ENCODE results near the gene IL1B.

IL1B gene

GRCh38 chr2:112803691-112804521 lies 32.7 kb downstream of the IL1B start:
- Histone ChIP-seq H2BK15ac (ENCODE audit: low read depth, poor library complexity, severe bottlenecking) (no peak overlapping the region), H2AFZ (ENCODE audit: low read depth, low read length) (no peak overlapping the region), H3K4me1 (ENCODE audit: control insufficient read depth, insufficient read depth, low read depth, low read length) (peaks cover 3% of the 10 kb centered on the region), H3K14ac (ENCODE audit: low read length in 2 of 2) (no peak overlapping the region), H3K4ac (ENCODE audit: low read depth in 1 of 2, low read length in 2 of 2) (no peak overlapping the region), H3K18ac (ENCODE audit: low read depth in 1 of 2, low read length in 2 of 2) (no peak overlapping the region), H2BK120ac (ENCODE audit: low read depth, low read length) (no peak overlapping the region), H3K36me3 (ENCODE audit: control insufficient read depth in 1 of 2, insufficient read depth in 2 of 2, low read depth in 1 of 2, low read length in 2 of 2) (no peaks in the 10 kb centered on the region), H3K23ac (ENCODE audit: low read length in 2 of 2) (no peak overlapping the region), H3K4me3 (ENCODE audit: insufficient read depth in 1 of 2, low read depth in 1 of 2, low read length in 2 of 2) (no peak overlapping the region), H3K9me3 (ENCODE audit: control insufficient read depth, low read length) (peaks cover 6% of the 10 kb centered on the region), H3K27me3 (ENCODE audit: control insufficient read depth in 1 of 2, insufficient read depth in 1 of 2, low read length in 2 of 2) (no peaks in the 10 kb centered on the region), H3K9ac (ENCODE audit: low read length) (no peak overlapping the region), H2BK5ac (ENCODE audit: low read depth, low read length, poor library complexity, severe bottlenecking) (no peak overlapping the region), H2BK12ac (ENCODE audit: low read length in 2 of 2) (no peak overlapping the region), H2AK5ac (ENCODE audit: low read length, severe bottlenecking) (no peak overlapping the region), H3K79me1 (replicated peaks; ENCODE audit: low read length, poor library complexity, severe bottlenecking) (no peaks in the 10 kb centered on the region), H3K4me2 (ENCODE audit: low read length, poor library complexity, severe bottlenecking) (no peak overlapping the region), H4K91ac (ENCODE audit: low read length) (no peak overlapping the region), H3K27ac (ENCODE audit: low read length, poor library complexity, severe bottlenecking) (peak overlapping the region; percentile 11), H4K8ac (ENCODE audit: low read length) (no peak overlapping the region)
- DNase-seq = peak; percentile 93
- 15% methylated on average over 2 of the region's 5 CpGs for WGBS

- no peak overlapping the region for H3K18ac ChIP-seq (ENCODE audit: low read depth in 1 of 2, low read length in 2 of 2)
- no peak overlapping the region for H3K9ac ChIP-seq (ENCODE audit: low read length)
- H2AK5ac ChIP-seq (ENCODE audit: low read length, severe bottlenecking) = no peak overlapping the region
- H2BK15ac ChIP-seq (ENCODE audit: low read depth, poor library complexity, severe bottlenecking) = no peak overlapping the region
- peaks cover 3% of the 10 kb centered on the region for H3K4me1 ChIP-seq (ENCODE audit: control insufficient read depth, insufficient read depth, low read depth, low read length)
- H3K27me3 ChIP-seq (ENCODE audit: control insufficient read depth in 1 of 2, insufficient read depth in 1 of 2, low read length in 2 of 2) = no peaks in the 10 kb centered on the region
- 94% methylated on average over 4 of the region's 4 CpGs for WGBS
- no peaks in the 10 kb centered on the region for H3K79me1 ChIP-seq (replicated peaks; ENCODE audit: low read length, poor library complexity, severe bottlenecking)
- no peak overlapping the region for H3K23ac ChIP-seq (ENCODE audit: low read length in 2 of 2)
- H3K4me3 ChIP-seq (ENCODE audit: insufficient read depth in 1 of 2, low read depth in 1 of 2, low read length in 2 of 2) = no peak overlapping the region
- no peak overlapping the region for H3K4me2 ChIP-seq (ENCODE audit: low read length, poor library complexity, severe bottlenecking)
- peaks cover 3% of the 10 kb centered on the region for H3K9me3 ChIP-seq (ENCODE audit: control insufficient read depth, low read length)
- H2BK12ac ChIP-seq (ENCODE audit: low read length in 2 of 2) = no peak overlapping the region
- no peak overlapping the region for H3K27ac ChIP-seq (ENCODE audit: low read length, poor library complexity, severe bottlenecking)
- H2BK120ac ChIP-seq (ENCODE audit: low read depth, low read length) = no peak overlapping the region
- no peaks in the 10 kb centered on the region for H3K36me3 ChIP-seq (ENCODE audit: control insufficient read depth in 1 of 2, insufficient read depth in 2 of 2, low read depth in 1 of 2, low read length in 2 of 2)
- no peak overlapping the region for H3K4ac ChIP-seq (ENCODE audit: low read depth in 1 of 2, low read length in 2 of 2)
- no peak for DNase-seq
- H3K14ac ChIP-seq (ENCODE audit: low read length in 2 of 2) = no peak overlapping the region
- no peak overlapping the region for H2AFZ ChIP-seq (ENCODE audit: low read depth, low read length)
- no peak overlapping the region for H4K8ac ChIP-seq (ENCODE audit: low read length)
- no peak overlapping the region for H4K91ac ChIP-seq (ENCODE audit: low read length)
- H2BK5ac ChIP-seq (ENCODE audit: low read depth, low read length, poor library complexity, severe bottlenecking) = no peak overlapping the region
These were observed 35.5 kb downstream of the IL1B start for GRCh38 chr2:112800881-112801583.

DNA sequence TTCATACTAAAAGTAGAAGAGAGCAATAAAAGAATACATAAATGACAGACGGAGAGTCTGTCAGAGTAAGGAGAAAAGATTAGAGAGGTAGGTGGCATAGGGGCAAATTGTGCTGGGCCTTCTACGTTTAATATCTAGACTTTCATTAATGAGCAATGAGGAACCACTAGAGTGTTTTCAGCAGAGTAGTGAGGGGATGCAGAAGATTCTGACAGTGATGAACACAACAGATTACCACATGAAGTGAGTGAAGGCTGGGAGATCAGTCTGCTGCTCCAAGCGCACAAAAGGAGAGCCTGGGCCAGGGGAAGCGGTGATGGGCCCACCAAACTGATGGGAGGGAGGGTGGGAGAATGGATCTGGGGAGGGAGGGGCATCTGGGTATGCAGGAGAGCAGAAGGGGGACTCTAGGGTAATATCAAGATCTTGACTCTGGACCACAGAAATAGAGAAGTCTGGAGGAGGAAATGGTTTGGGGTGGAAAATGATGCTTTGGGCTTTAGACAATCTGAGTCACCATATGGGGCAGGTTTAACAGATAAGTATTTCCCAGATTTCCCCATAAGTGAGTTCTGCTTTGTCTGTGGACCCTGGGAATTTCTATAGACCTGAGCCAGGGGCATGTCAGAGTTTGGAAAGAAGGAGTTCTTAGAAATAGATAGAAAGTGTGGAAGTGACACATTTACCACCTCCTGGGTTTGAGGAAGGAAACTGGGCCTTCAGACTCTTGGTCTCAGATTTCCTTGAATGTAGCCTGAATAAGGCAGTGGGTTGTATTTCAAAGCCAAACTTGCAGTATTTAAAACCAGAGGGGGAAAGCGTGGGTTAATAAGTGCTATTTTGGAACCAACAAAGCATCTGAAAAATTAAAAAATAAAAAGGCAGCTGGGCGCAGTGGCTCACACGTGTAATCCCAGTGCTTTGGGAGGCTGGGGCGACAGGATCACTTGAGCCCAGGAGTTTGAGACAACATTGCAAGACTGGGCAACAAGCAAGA lies 37.3 kb downstream of the IL1B start:
- 90% methylated on average over 8 of the region's 8 CpGs for whole genome bisulfite sequencing
- no peak overlapping the region for H2AFZ ChIP-seq (ENCODE audit: low read depth, low read length)
- H3K79me1 ChIP-seq (replicated peaks; ENCODE audit: low read length, poor library complexity, severe bottlenecking) = no peaks in the 10 kb centered on the region
- H3K18ac ChIP-seq (ENCODE audit: low read depth in 1 of 2, low read length in 2 of 2) = no peak overlapping the region
- no peak overlapping the region for H3K4me3 ChIP-seq (ENCODE audit: insufficient read depth in 1 of 2, low read depth in 1 of 2, low read length in 2 of 2)
- H3K4me2 ChIP-seq (ENCODE audit: low read length, poor library complexity, severe bottlenecking) = no peak overlapping the region
- no peaks in the 10 kb centered on the region for H3K4me1 ChIP-seq (ENCODE audit: control insufficient read depth, insufficient read depth, low read depth, low read length)
- no peak overlapping the region for H2BK12ac ChIP-seq (ENCODE audit: low read length in 2 of 2)
- peak; percentile 52 for DNase-seq
- no peak overlapping the region for H3K27ac ChIP-seq (ENCODE audit: low read length, poor library complexity, severe bottlenecking)
- H3K9ac ChIP-seq (ENCODE audit: low read length) = no peak overlapping the region
- H3K36me3 ChIP-seq (ENCODE audit: control insufficient read depth in 1 of 2, insufficient read depth in 2 of 2, low read depth in 1 of 2, low read length in 2 of 2) = no peaks in the 10 kb centered on the region
- H2BK120ac ChIP-seq (ENCODE audit: low read depth, low read length) = no peak overlapping the region
- H2BK15ac ChIP-seq (ENCODE audit: low read depth, poor library complexity, severe bottlenecking) = no peak overlapping the region
- no peak overlapping the region for H3K23ac ChIP-seq (ENCODE audit: low read length in 2 of 2)
- H3K14ac ChIP-seq (ENCODE audit: low read length in 2 of 2) = no peak overlapping the region
- H4K8ac ChIP-seq (ENCODE audit: low read length) = no peak overlapping the region
- no peak overlapping the region for H4K91ac ChIP-seq (ENCODE audit: low read length)
- H2AK5ac ChIP-seq (ENCODE audit: low read length, severe bottlenecking) = no peak overlapping the region
- H3K9me3 ChIP-seq (ENCODE audit: control insufficient read depth, low read length) = peaks cover 3% of the 10 kb centered on the region
- H3K4ac ChIP-seq (ENCODE audit: low read depth in 1 of 2, low read length in 2 of 2) = no peak overlapping the region
- H3K27me3 ChIP-seq (ENCODE audit: control insufficient read depth in 1 of 2, insufficient read depth in 1 of 2, low read length in 2 of 2) = no peaks in the 10 kb centered on the region
- H2BK5ac ChIP-seq (ENCODE audit: low read depth, low read length, poor library complexity, severe bottlenecking) = no peak overlapping the region

Measured in mesenchymal stem cell (in vitro differentiated cells and primary cell).